Erythroblast (primary cell): ENCODE results near the gene NOL12.
A peak's percentile ranks its signal among the peaks of the same experiment; 100 is the strongest.

ENCODE experiments used
- DNase-seq, 2 experiments: peaks; one replicate each; lab custom pipeline; 2025; lab: John Stamatoyannopoulos, UW
- GATA1 ChIP-seq: IDR thresholded peaks from 2 replicates; pipeline ENCODE4 v1.6.1; 2011; ENCODE audit warnings: low read depth, mild to moderate bottlenecking, control low read depth, low read length, moderate library complexity
- POLR2A ChIP-seq: IDR thresholded peaks from 2 replicates; pipeline ENCODE4 v1.6.1; 2011; ENCODE audit warnings: mild to moderate bottlenecking, low read length

NOL12 gene

DNA sequence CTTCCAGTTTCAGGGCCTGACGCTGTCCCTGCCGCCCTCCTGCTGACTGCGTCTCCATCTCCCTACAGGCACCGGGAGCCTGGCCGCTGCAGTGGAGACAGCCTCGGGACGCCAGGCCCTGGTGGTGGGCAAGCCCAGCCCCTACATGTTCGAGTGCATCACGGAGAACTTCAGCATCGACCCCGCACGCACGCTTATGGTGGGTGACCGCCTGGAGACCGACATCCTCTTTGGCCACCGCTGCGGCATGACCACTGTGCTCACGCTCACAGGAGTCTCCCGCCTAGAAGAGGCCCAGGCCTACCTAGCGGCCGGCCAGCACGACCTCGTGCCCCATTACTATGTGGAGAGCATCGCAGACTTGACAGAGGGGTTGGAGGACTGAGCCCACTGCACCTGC lies 20.7 kb upstream of the NOL12 start:
- no peak for DNase-seq
- TF ChIP-seq POLR2A (no peak), GATA1 (no peak)

DNA sequence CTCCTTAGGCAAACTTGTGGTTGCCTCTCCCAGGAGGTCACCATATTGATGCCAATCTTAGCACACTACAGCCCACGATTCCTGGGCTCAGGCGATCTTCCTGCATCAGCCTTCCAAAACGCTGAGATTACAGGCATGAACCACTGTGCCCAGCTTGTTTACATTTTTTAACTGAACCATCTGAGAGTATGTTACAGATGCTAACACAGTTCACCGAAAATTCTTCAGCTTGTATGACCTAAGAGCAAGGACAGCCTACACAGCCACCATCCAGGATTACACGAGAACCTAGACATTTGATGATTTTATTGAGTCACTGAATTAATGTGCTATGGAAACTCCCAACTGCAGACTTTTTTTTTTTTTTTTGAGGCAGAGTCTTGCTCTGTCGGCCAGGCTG lies 16.6 kb upstream of the NOL12 start:
- DNase-seq = no peak
- TF ChIP-seq GATA1 = no peak
- no peak for TF ChIP-seq POLR2A

DNA sequence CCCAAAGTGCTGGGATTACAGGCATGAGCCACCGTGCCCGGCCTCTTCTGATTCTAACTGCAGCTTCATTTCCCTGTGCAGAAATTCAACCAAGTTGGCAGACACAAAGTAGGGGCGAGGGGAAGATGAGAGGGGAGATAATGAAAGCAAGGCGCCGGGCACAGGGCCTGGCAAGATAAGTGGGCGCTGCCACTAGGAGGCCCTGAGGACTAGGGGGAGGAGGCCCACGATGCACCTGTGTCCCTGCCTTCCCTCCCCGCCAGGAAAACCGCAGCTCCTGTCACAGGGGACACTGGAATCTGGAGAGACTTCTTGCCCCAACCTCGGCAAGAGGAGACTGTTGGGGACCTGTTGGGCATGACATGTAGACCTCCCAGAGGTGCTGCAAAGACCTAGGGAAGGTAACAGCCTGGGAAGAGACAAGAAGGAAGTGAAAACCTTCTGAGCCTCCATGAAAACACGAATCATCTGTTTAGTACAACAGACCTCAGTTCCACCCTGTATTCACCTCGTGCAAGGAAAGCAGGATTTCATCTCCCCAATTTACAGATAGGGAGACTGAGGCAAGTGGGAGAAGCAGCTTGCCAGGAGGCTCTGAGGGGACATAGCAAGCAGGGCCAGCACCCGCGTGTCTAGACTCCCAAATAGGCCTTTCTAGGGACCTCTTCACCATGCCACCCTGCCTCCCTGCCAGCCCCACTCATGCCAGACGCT lies 13.8 kb upstream of the NOL12 start:
- no peak for DNase-seq
- TF ChIP-seq GATA1 (no peak), POLR2A (no peak)

DNA sequence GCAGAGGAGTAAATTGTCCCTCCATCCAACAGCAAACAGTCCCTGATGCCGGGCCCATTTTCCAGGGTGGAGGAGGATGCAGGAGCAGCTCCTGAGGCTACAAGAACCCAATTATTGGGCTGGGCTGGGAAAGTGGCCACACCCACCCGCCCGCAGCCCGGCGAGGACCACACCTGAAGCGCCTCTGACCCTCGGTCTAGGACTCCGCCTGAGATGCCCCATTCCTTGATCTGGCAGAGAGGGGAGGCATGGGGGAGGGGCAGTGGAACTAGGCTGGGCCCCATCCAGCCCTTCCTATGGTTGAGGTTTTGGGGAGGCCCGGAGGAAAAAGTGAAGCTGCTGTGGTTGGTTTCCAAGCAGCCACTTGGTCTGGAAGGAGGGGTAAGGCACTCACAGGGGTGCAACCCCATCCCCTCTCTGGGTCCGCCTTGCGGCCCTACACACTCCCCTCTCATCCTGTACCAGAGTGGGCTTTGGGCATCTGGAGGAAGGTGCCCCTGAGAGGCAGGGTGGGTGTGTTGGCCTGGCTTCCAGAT lies 13.2 kb upstream of the NOL12 start:
- no peak for DNase-seq
- no peak for TF ChIP-seq POLR2A
- TF ChIP-seq GATA1 = no peak

DNA sequence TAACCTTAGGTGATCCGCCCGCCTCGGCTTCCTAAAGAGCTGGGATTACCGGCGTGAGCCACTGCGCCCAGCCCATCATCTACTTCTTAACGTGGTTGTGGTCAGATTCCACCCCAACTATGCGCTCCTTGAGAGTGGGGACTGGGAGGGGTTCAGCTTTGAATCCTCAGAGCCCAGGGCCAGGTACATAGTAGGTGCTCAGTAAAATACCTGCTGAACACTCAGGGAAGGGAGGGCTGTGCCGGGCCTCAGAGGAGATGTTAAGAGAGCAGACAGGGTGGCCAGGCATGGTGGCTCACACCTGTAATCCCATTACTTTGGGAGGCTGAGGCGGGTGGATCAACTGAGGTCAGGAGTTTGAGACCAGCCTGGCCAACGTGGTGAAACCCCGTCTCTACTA lies 11.9 kb upstream of the NOL12 start:
- TF ChIP-seq GATA1 (no peak), POLR2A (no peak)
- DNase-seq = no peak

DNA sequence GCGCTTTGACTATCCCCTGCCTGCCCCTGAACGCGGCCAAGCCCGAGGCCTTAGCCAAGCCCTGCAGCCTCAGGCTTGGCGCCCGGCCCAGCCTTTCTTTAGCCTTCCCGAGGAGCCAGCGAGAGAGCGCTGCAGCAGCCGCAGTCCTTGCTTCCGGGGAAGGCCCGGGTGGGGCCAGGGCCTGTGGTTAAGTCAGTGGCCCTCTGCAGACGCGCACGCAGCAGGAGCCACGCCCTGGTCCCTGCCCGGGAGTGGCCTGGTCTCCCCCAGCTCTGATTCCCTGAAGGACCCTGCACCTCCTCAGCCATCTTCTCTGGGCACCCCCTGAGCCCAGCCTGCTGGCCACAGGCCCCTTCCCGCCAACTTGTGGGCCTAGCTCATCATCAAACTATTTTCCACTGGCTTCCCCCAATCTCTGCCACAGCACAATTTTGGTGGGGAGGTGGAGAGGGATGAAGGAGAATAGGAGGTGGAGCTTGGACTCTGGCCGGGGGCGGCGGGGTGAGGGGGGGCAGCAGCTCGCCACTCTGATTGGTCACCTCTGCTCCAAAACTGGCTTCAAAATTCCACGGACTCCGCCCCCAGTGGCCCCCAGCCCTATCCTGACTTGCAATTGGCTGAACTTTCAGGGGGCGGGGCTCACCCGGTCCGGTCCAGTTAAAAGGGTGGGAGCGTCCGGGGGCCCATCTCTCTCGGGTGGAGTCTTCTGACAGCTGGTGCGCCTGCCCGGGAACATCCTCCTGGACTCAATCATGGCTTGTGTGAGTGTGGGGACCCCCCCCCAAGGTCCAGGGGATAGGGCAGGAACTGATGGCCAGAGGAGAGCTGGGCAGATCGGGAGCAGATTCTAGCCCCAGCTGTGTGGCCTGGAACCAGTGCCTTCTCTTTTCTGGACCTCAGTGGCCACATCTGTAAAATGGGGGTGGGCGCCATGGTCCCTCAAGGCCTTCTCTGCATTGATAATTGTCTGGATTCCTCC lies 10.9 kb upstream of the NOL12 start, which contains the start of gene LGALS1:
LGALS1 (plus strand) TSS at position 686 of the 979 bp plus-strand sequence; CDS start at position 753, 67 bp downstream.
- DNase-seq = peak; percentile 85 to 86

DNA sequence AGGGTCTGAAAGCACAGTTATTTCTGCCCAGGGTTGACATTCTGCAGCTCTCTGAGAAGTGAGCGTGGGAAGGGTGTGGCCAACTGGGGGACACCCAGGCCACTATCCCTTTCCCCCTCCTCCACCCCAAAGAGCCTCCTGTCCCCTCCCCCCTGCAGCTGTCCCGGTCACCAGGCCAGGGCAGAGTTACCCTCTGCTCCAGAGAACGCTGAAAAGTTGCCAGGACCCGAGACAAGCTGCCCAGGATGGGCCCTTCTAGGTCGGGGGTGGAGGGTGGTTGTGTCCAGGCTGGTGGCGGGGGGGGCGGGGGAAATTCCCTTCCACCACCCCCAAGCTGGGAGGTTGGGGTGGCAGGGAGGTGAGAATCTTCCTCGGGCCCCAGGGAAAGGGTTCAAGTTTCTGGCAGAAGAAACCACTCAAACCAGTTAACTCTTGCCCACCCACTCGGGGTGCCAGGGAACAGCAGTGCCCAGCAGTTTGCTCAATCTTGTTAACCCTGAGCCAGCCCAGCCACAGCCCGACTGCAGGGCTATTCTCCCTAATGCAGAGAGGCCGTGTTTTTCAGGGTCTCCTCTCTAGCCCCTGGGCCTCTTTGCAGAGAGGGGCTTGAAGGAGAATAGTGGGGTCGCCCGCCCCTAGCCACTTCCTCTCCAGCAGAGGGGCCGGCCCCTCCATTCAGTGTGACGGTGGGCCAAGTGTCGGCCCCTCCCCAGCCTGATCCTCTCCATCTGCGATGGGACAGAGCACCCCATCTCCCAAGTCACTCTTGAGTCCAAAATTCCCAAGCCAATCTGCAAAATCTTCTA lies 10.0 kb upstream of the NOL12 start:
- DNase-seq = no peak
- TF ChIP-seq POLR2A = no peak
- no peak for TF ChIP-seq GATA1

More for the DNA sequence above, 10.9 kb upstream of the NOL12 start, which contains the start of gene LGALS1:
- TF ChIP-seq POLR2A (peak; percentile 20), GATA1 (no peak)

DNA sequence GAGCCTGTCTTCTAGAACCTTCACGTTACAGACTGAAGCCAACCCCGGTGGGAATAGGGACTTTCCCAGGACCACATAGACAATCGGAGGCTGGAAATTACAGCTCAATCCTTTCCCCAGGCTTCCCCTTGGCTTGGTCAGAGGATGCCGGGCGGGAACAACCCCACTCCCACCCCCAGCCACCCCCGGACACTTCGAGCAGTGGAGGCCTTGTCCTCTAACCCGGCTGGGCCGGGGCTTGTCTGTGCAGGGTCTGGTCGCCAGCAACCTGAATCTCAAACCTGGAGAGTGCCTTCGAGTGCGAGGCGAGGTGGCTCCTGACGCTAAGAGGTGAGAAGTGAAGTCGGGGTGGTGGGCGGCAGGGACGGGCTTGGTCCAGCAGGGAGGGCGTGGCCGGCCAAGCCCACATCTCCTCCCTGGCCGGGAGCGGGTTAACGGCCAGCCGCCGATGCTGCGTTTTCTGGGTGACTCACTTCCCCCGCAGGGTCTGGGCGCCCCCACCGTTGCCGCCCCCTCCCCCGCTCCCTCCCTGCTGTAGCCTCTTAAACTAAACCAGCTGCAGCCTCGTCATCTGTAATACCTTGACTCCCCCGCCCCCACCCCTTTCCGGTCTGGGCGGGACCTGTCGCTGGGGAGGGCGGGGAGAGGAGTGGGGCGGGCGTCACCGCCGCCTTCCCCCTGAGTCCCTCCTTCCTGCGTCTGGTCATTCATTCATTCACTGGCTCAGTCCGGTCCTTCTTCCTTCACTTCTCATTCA lies 9.2 kb upstream of the NOL12 start:
- no peak for TF ChIP-seq GATA1
- TF ChIP-seq POLR2A = no peak
- peak; percentile 79 to 84 for DNase-seq

DNA sequence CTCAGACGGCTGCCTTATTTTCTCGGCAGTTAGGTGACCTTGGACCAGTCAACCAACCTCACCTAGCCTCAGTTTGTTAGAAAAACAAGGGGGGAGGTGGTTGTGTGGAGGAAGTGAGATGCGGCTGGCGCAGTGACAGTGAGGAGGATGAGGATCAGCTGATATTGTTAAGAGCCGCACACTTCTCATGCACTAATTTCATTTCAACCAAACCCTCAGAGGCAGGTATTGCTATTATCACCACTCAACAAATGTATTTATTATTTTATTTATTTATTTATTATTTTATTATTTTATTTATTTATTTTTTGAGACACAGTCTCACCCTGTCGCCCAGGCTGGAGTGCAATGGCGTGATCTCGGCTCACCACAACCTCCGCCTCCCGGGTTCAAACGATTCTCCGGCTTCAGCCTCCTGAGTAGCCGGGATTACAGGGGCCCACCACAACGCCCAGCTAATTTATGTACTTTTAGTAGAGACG lies 8.6 kb upstream of the NOL12 start:
- no peak for DNase-seq
- TF ChIP-seq GATA1 (no peak), POLR2A (no peak)

DNA sequence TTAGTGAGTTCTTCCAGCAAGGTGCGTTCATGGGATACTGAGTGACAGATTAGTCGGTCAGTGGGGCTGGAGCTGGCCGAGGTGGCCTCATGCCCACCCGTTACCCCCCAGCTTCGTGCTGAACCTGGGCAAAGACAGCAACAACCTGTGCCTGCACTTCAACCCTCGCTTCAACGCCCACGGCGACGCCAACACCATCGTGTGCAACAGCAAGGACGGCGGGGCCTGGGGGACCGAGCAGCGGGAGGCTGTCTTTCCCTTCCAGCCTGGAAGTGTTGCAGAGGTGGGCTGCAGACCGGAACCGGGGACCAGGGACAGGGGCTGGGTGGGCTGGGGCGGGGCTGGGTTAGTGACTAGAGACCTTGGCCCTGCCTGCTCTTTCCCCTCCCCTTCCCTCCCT lies 7.8 kb upstream of the NOL12 start:
- no peak for DNase-seq

DNA sequence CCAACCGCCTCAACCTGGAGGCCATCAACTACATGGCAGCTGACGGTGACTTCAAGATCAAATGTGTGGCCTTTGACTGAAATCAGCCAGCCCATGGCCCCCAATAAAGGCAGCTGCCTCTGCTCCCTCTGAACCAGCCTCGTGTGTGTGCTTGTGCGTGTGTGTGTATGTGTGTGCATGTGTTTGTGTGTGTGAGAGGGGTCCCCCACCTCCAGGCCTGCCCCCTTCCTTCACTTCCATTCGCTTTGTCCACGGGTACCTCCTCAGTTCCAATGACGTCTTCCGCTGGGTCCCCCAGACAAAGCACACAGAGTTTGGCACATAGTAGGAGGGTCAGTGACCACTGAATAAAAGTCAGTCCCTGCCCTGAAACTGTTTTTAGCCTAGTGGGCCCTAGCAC lies 6.5 kb upstream of the NOL12 start:
- DNase-seq = no peak
- TF ChIP-seq POLR2A (no peak), GATA1 (no peak)

More for the DNA sequence above, 7.8 kb upstream of the NOL12 start:
- TF ChIP-seq GATA1 (no peak), POLR2A (no peak)

DNA sequence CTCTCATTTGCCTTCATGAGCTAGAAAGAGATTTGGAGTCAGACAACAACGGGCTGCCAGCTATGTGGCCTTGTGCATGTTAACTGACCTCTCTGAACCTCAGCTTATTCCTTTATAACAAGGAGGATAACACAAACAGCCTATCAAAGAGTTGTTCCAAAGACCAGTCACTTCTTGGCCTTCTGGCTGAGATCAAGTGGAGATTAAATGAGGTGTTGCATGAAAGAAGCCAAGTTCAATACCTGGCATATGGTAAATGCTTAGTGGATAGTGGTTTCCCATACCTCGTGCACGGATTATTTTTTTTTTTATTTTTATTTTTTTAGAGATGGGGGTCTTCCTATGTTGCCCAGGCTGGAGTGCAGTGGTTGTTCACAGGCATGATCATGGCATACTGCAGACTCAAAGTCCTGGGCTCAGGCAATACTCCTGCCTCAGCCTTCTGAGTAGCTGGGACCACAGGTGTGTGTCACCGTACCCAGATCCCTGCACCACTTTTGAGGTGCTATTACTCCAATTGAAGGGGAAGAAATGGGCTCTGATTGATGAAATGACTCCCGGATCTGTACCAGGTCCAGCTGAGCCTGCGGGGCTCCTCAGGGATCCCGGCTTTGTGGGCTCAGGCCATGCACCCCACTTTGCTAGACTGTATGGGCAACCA lies 5.8 kb upstream of the NOL12 start:
- no peak for DNase-seq
- TF ChIP-seq POLR2A = no peak
- no peak for TF ChIP-seq GATA1
